ENCODE measurements around the gene PCGF1. TPM values are rescaled to one million over a fixed set of nuclear protein-coding genes. Genes with fewer than 3 reads are reported as not detected.

Gene PCGF1
- total and polyA plus RNA-seq, 7 experiments from 2014 or later, result 9.0 to 37.0 (median 26.5) TPM

- Histone ChIP-seq H3K4me1 (ENCODE audit: control insufficient read depth in 2 of 2, insufficient read depth in 2 of 2, low read length in 2 of 2) (peaks cover 14 to 19% of the 10 kb centered on the region in 2 donors), H3K36me3 (ENCODE audit: control insufficient read depth in 2 of 3, insufficient read depth in 3 of 3, low read length in 3 of 3) (peaks cover 0 to 18% (median 4%) of the 10 kb centered on the region in 3 experiments), H3K27ac (ENCODE audit: low read depth, low read length) (no peak overlapping the region), H3K27me3 (ENCODE audit: control insufficient read depth in 2 of 2, insufficient read depth in 2 of 2, low read length in 2 of 2) (no peaks in the 10 kb centered on the region), H3K4me3 (ENCODE audit: low read length) (no peak overlapping the region), H3K9me3 (ENCODE audit: control insufficient read depth in 2 of 3, low read length in 3 of 3) (no peaks in the 10 kb centered on the region)
- POLR2A ChIA-PET, result interaction anchor here (1.7 to 6.6 kb wide), 2 partner anchors 7 to 17 kb away, joined by 12 to 177 read pairs; partner anchors contain the start of genes CCDC142, INO80B, TTC31 and WBP1
- CTCF ChIA-PET, result interaction anchor here (0.8 to 1.6 kb wide), 3 partner anchors 17 to 20 kb away, joined by 3 to 4 read pairs (median 3); partner anchors contain the start of genes INO80B and WBP1
- ATAC-seq (no peak), DNase-seq (no peak)
- Mint-ChIP-seq H3K9me3 (peaks cover 0 to 7% (median 0%) of the 10 kb centered on the region in 11 donors), H3K4me3 (no peak overlapping the region), H3K36me3 (peaks cover 0 to 32% (median 9%) of the 10 kb centered on the region in 5 donors), H3K27ac (peak overlapping the region in 1 of 9 donors; percentile 14), H3K27me3 (no peaks in the 10 kb centered on the region), H3K4me1 (peaks cover 12 to 40% (median 31%) of the 10 kb centered on the region in 7 donors)
- intact Hi-C loops (cut with micrococcal nuclease), result no loop called here
Measured at GRCh38 chr2:74474899-74475298, 32.6 kb downstream of the PCGF1 start.

DNA sequence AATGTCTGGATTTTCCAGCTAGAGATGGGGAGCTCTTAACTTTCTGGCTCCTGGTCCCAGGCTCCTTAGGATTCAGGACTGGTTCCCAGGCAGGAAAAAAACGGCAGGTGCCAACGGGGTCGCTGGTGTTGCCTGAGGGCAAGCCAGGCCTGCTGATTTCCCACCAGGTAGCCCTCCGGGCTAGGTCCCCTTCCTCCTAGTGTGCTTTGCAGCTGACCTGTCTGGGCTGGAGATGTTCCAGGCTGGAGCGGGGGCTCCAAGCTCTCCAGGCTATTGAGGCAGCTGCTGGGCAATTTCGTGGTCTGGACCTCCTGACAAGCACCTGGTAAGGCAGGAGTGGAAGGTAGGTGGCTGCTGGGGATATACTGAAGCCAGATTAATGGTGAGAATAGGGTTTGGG, 33.0 kb downstream of the PCGF1 start:
- POLR2A ChIA-PET, result interaction anchor here (1.3 to 6.6 kb wide), 3 partner anchors 8 to 61 kb away, joined by 5 to 177 read pairs (median 12); partner anchors contain the start of genes CCDC142, INO80B, TTC31 and WBP1

DNA sequence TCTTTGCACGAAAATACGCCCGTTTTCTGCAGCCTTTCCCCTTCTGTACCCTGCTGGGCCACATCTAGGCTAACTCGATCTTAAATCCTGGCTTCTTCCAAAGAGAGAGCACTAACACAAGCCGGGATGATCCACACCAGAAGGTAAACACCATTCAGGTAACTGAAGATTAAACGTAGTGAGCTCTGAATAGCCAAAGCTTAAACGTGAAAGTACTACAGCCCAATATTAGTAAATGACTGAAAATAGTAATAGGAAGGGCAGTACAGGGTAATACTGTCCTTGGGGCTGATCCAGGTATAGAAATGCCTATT, 34.6 kb downstream of the PCGF1 start:
- Histone ChIP-seq H3K4me1 (ENCODE audit: control insufficient read depth in 2 of 2, insufficient read depth in 2 of 2, low read length in 2 of 2) (peaks cover 14 to 19% of the 10 kb centered on the region in 2 donors), H3K9me3 (ENCODE audit: control insufficient read depth in 2 of 3, low read length in 3 of 3) (no peaks in the 10 kb centered on the region), H3K36me3 (ENCODE audit: control insufficient read depth in 2 of 3, insufficient read depth in 3 of 3, low read length in 3 of 3) (peaks cover 0 to 14% (median 4%) of the 10 kb centered on the region in 3 experiments), H3K4me3 (ENCODE audit: low read length) (peak overlapping the region; percentile 89), H3K27ac (ENCODE audit: low read depth, low read length) (peak overlapping the region; percentile 91), H3K27me3 (ENCODE audit: control insufficient read depth in 2 of 2, insufficient read depth in 2 of 2, low read length in 2 of 2) (no peaks in the 10 kb centered on the region)
- intact Hi-C loops (cut with micrococcal nuclease), result loop anchor here (1.0 kb wide), 7 partner anchors 9 to 114 kb away; partner anchors contain the start of genes AUP1 (in 2 of the 2), HTRA2 (in 2 of the 2), TTC31 (in 2 of the 2) and WBP1 (in 2 of the 2)
- no peak for DNase-seq
- Mint-ChIP-seq H3K36me3 (peaks cover 0 to 28% (median 9%) of the 10 kb centered on the region in 5 donors), H3K4me1 (peaks cover 12 to 35% (median 29%) of the 10 kb centered on the region in 7 donors), H3K4me3 (peak overlapping the region; percentile 88 to 99 (median 98)), H3K27me3 (no peaks in the 10 kb centered on the region), H3K27ac (peak overlapping the region; percentile 94 to 99 (median 98)), H3K9me3 (peaks cover 0 to 7% (median 0%) of the 10 kb centered on the region in 11 donors)
- ChIA-PET POLR2A (interaction anchor here (0.7 to 6.6 kb wide), 12 partner anchors 9 to 114 kb away, joined by 3 to 177 read pairs (median 4); partner anchors contain the start of genes CCDC142, INO80B, PCGF1 and TTC31), CTCF (interaction anchor here (1.0 to 2.2 kb wide), 5 partner anchors 9 to 116 kb away, joined by 3 to 15 read pairs (median 5); partner anchors contain the start of genes CCDC142, INO80B and TTC31)
- no peak for ATAC-seq

More for the DNA sequence above, 33.0 kb downstream of the PCGF1 start:
- Mint-ChIP-seq H3K27me3 (no peaks in the 10 kb centered on the region), H3K9me3 (peaks cover 0 to 7% (median 0%) of the 10 kb centered on the region in 11 donors), H3K27ac (peak overlapping the region in 2 of 9 donors; percentile 14 to 38), H3K4me3 (peak overlapping the region in 2 of 10 donors; percentile 48 to 88), H3K36me3 (peaks cover 0 to 28% (median 9%) of the 10 kb centered on the region in 5 donors), H3K4me1 (peaks cover 12 to 40% (median 33%) of the 10 kb centered on the region in 7 donors)
- Histone ChIP-seq H3K4me1 (ENCODE audit: control insufficient read depth in 2 of 2, insufficient read depth in 2 of 2, low read length in 2 of 2) (peaks cover 14 to 19% of the 10 kb centered on the region in 2 donors), H3K27ac (ENCODE audit: low read depth, low read length) (no peak overlapping the region), H3K36me3 (ENCODE audit: control insufficient read depth in 2 of 3, insufficient read depth in 3 of 3, low read length in 3 of 3) (peaks cover 0 to 14% (median 4%) of the 10 kb centered on the region in 3 experiments), H3K27me3 (ENCODE audit: control insufficient read depth in 2 of 2, insufficient read depth in 2 of 2, low read length in 2 of 2) (no peaks in the 10 kb centered on the region), H3K4me3 (ENCODE audit: low read length) (no peak overlapping the region), H3K9me3 (ENCODE audit: control insufficient read depth in 2 of 3, low read length in 3 of 3) (no peaks in the 10 kb centered on the region)
- intact Hi-C loops (cut with micrococcal nuclease), result no loop called here
- ATAC-seq, result no peak
- DNase-seq, result no peak
- CTCF ChIA-PET, result interaction anchor here (0.8 to 1.6 kb wide), 3 partner anchors 16 to 19 kb away, joined by 3 to 4 read pairs (median 3); partner anchors contain the start of genes INO80B and WBP1

DNA sequence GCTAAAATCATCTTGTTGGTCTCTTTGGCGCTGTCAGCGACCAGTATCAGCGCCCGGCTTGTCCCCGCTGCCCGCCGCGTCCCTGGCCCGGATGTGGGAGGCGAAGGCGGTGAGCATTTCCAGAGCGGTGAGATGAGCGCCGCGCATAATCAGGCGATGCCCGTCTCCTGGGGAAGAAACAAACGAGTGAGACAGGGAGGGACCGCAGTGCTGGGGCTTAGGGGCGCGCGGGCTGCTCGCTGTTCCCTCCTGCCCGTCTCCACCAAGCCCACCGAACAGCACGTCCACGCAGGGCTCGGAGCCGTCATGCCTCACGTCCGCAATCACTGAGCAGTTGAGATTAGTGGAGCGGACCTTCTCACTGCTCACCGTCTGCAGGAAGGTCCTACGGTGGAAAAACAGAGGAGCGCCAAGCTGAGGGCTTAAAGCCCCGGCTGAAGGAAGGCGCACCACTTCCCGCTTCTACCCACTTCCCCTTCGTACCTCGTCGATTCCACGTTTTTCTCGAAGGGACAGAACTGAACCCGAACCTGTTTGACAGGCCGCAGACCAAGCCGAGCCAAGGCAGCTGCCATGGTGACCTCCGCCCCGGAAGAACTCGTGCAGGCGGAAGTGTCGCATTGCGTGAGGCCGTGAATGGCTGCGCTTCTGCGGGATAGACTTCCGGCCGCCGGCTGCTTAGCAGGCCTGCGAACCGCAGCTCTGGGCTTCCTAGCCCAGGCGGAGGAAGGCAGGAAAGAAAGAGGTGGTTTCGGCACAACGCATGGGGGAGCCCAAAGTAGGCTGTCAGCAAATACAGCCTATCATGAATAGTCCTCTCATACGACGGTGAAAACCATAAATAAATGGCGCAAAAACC, 35.2 kb downstream of the PCGF1 start, which contains the start of gene MRPL53:
MRPL53 (minus strand) TSS at position 595 of the 859 bp plus-strand sequence; CDS start at position 575, 20 bp downstream.
- peaks cover 9 to 32% (median 29%) of the 10 kb centered on the region in 7 donors for H3K4me1 Mint-ChIP-seq
- intact Hi-C loops (cut with micrococcal nuclease), result loop anchor here (1.0 kb wide), 7 partner anchors 8 to 115 kb away; partner anchors contain the start of genes AUP1 (in 2 of the 2), HTRA2 (in 2 of the 2), TTC31 (in 2 of the 2) and WBP1 (in 2 of the 2)

GRCh38 chr2:74471332-74472065, 36.0 kb downstream of the PCGF1 start:
- H3K36me3 ChIP-seq (ENCODE audit: control insufficient read depth in 2 of 3, insufficient read depth in 3 of 3, low read length in 3 of 3), result peaks cover 0 to 14% (median 4%) of the 10 kb centered on the region in 3 experiments
- peaks cover 14 to 19% of the 10 kb centered on the region in 2 donors for H3K4me1 ChIP-seq (ENCODE audit: control insufficient read depth in 2 of 2, insufficient read depth in 2 of 2, low read length in 2 of 2)
- POLR2A ChIA-PET, result interaction anchor here (0.9 to 6.6 kb wide), 3 partner anchors 11 to 56 kb away, joined by 3 to 177 read pairs (median 80); partner anchors contain the start of genes CCDC142, INO80B, TTC31 and WBP1
- Mint-ChIP-seq H3K4me3 (peak overlapping the region; percentile 88 to 99 (median 98)), H3K27me3 (no peaks in the 10 kb centered on the region), H3K36me3 (peaks cover 0 to 24% (median 9%) of the 10 kb centered on the region in 5 donors), H3K4me1 (peaks cover 9 to 32% (median 29%) of the 10 kb centered on the region in 7 donors), H3K9me3 (peaks cover 0 to 7% (median 0%) of the 10 kb centered on the region in 11 donors), H3K27ac (peak overlapping the region; percentile 94 to 99 (median 98))
- H3K27ac ChIP-seq (ENCODE audit: low read depth, low read length), result peak overlapping the region; percentile 91
- CTCF ChIA-PET, result no interaction called here
- H3K27me3 ChIP-seq (ENCODE audit: control insufficient read depth in 2 of 2, insufficient read depth in 2 of 2, low read length in 2 of 2), result no peaks in the 10 kb centered on the region
- H3K4me3 ChIP-seq (ENCODE audit: low read length), result peak overlapping the region; percentile 89
- ATAC-seq (no peak), DNase-seq (no peak)
- no peaks in the 10 kb centered on the region for H3K9me3 ChIP-seq (ENCODE audit: control insufficient read depth in 2 of 3, low read length in 3 of 3)
- intact Hi-C loops (cut with micrococcal nuclease), result loop anchor here (1.0 kb wide), 7 partner anchors 7 to 116 kb away; partner anchors contain the start of genes AUP1 (in 2 of the 2), HTRA2 (in 2 of the 2), TTC31 (in 2 of the 2) and WBP1 (in 2 of the 2)

More for the DNA sequence above, 35.2 kb downstream of the PCGF1 start, which contains the start of gene MRPL53:
- no peaks in the 10 kb centered on the region for H3K9me3 ChIP-seq (ENCODE audit: control insufficient read depth in 2 of 3, low read length in 3 of 3)
- H3K27ac ChIP-seq (ENCODE audit: low read depth, low read length), result peak within 1 kb of the TSS; percentile 91
- H3K4me3 ChIP-seq (ENCODE audit: low read length), result peak within 1 kb of the TSS; percentile 89
- H3K36me3 ChIP-seq (ENCODE audit: control insufficient read depth in 2 of 3, insufficient read depth in 3 of 3, low read length in 3 of 3), result peaks cover 0 to 14% (median 4%) of the 10 kb centered on the region in 3 experiments
- Mint-ChIP-seq H3K4me3 (peak within 1 kb of the TSS; percentile 88 to 99 (median 98)), H3K36me3 (peaks cover 0 to 24% (median 9%) of the 10 kb centered on the region in 5 donors), H3K27me3 (no peaks in the 10 kb centered on the region), H3K9me3 (peaks cover 0 to 7% (median 0%) of the 10 kb centered on the region in 11 donors), H3K27ac (peak within 1 kb of the TSS; percentile 94 to 99 (median 98))
- ATAC-seq (peak; percentile 96), DNase-seq (peak; percentile 91 to 98 (median 95))
- H3K4me1 ChIP-seq (ENCODE audit: control insufficient read depth in 2 of 2, insufficient read depth in 2 of 2, low read length in 2 of 2), result peaks cover 14 to 19% of the 10 kb centered on the region in 2 donors
- ChIA-PET POLR2A (interaction anchor here (0.7 to 6.6 kb wide), 12 partner anchors 8 to 115 kb away, joined by 3 to 177 read pairs (median 4); partner anchors contain the start of genes CCDC142, INO80B, PCGF1 and TTC31), CTCF (interaction anchor here (1.0 to 2.2 kb wide), 4 partner anchors 10 to 116 kb away, joined by 3 to 15 read pairs (median 4); partner anchors contain the start of genes CCDC142, INO80B and TTC31)
- H3K27me3 ChIP-seq (ENCODE audit: control insufficient read depth in 2 of 2, insufficient read depth in 2 of 2, low read length in 2 of 2), result no peaks in the 10 kb centered on the region

Measured in naive thymus-derived CD4-positive, alpha-beta T cell (primary cell).